Measurements from ENCODE around the gene NELFB.

NELFB gene

DNA sequence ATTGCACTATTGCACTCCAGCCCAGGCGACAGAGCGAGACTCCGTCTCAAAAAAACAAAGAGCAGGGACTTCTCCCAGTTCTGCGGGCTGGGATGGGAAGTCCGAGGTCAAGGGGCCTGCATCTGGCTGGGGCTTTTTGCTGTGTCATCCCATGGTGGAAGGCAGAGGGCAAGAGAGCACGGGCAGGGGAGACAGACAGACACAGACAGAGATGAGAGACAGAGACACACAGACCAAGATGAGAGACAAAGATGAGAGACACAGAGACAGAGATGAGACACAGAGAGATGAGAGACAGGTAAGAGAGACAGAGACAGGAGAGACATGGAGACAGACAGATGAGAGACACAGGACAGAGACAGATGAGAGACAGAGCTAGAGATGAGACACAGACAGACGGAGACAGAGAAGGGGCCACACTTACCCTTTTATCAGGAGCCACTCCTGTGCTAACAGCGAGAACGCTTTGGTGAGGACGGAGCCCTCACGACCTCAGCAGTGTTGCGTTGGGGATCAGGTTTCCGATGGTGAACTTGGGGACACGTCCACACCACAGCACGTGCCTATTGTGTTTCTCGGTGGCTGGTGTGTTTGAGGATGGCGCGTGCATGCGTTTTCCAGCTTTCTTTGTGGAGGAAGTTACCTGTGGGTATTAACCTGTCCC lies 13.5 kb downstream of the NELFB start:
- no peak for DNase-seq

DNA sequence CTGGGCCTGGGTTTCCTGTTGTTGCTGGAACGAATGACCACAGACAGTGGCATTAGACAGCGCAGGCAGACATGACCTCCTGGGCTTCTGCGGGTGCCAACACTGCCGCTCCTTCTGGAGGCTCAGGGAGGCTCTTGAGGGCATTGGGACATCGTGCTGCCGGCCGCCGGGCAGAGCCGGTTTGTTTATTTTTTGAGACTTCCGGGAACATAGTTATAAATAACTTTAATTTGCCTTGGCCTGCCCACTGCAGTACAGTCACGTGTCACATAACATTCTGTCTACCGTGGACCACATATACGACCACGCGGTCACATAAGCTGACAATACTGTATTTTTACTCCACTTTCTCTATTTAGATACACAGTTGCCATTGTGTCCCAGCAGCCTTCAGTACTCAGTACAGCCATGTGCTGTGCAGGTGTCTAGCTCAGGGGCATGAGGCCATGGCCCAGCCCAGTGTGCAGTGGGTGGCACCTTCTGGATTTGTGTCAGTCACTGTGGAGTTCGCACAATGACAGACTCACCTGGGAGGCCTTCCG lies 14.2 kb downstream of the NELFB start:
- DNase-seq: no peak

DNA sequence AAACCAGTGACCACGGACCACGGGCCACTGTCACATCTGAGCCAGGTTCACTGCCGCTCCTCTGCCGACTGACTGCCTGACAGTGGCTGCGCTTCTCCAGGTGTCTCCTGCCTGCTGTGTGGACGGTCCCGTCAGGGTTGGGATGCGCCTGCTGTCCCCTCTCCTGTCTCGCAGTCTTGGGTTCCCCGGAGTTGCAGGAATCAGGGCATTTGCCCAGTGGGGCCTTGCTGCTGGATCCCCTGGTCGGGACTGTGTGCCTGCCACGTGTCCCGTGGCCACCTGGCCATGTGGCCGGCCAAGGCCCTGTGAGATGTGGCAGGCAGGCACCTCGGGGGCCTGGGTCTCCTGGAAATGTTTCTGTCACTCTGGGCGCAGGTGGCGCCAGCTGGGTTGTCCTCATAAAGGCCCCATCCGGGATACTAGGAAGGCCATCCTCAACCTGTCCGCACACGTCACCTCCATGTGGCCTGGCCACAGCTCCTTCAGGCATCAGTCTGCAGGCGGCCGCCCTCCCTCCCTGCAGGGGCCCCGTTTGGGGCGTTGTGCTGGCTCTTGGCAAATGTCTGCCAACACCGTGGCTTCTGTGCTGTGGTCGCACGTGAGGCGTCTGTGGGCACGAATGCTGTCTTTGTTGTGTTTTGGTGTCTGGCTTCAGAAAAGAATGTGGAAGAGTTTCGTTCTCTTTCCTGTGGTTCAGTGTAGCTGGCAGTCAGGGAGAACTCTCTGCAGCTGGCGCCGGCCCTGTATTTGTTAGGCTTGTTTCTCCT lies 16.0 kb downstream of the NELFB start:
- peak in 1 of 2 donors; percentile 20 for DNase-seq

GRCh38 chr9:137271696-137272076 lies 16.6 kb downstream of the NELFB start:
- DNase-seq: no peak

- no peak for DNase-seq
Observed at GRCh38 chr9:137272241-137273094, 17.3 kb downstream of the NELFB start.

- DNase-seq: no peak
Observed at GRCh38 chr9:137273095-137273490, 18.0 kb downstream of the NELFB start.

DNA sequence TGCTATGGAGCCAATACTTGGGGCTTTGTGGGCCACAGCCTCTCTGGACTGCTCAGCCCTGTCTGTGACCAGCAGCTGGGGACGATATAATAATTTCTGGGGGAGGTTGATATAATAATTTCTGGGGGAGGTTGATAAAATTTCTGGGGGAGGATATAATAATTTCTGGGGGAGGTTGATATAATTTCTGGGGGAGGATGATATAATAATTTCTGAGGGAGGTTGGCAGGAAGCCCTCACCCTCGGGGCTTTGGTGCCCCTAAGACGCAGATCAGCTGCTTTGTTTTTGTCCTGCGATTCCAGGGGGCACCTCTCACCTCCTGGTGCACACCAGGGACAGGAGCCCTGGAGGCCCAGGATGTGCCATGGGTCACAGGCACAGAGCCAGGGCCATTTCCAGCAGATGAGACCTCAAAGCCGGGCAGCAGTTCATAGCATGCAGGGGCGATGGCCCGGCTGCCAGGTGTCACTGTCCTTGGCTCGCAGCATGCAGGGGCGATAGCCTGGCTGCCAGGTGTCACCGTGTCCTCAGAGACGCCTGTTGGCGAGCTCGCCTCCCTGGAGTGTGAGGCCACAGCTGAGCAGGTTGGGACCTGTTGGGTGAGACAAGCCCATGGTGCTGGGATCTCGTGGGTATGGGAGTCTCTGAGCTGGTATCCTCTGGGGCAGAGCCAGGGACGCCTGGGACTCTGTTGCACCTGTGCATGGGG lies 18.6 kb downstream of the NELFB start:
- DNase-seq: no peak

DNA sequence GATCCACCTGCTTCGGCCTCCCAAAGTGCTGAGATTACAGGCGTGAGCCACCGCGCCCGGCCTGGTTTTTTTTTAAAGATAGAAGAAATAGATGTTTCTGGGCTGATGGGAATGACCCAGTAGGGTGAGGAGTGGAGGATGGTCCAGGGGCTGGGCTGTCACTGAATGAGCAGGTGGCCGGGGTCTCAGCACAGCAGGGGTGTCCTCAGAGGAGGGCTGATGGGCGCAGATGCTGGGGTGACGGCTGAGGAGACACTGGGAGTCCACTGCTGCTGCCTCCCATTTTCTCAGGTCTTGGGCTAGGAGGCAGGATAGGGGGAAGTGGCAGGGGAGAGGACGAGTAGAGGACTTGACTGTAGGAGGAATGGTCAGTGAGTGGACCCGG lies 20.1 kb downstream of the NELFB start:
- no peak for DNase-seq

- DNase-seq: no peak
Observed at GRCh38 chr9:137275588-137276472, 20.7 kb downstream of the NELFB start.

- DNase-seq: no peak
Observed at GRCh38 chr9:137276473-137277328, 21.6 kb downstream of the NELFB start.

DNA sequence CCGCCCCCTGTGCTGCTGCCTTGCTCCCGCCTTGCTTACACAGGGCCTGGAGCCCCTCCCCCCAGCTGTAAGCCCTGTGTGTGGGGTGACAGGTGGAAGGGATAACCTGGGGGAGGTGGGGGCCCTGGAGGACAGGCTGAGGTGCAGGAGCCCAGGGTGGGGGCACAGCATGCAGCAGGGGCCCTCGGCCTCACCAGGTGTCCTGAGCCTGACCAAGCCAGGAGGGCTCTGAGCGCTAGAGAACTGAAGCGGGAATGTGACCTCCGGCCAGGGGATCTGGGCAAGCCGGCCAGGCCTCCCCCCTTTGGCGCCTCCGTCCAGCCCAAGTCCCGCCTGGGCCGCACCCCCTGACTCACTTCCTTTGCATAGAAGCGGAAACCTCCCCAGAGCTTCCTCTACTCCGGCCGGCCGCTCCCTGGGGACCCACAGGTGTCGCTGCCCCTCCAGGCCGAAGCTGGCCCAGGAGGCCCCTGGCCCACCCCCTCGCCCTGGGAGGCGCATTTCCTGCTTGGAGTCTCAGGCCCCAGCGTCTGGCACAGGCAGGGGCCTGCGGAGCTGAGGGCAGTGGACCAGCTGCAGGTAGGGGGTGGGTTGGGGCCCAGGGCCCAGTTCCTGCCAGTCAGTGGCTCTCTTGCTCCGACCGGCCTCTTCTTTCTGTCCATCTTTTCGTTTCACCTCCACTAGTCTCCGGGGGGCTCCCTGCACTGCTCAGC lies 22.4 kb downstream of the NELFB start, which contains the start of gene TOR4A:
Gene TOR4A, plus strand, starts transcription at position 398 of the 713 bp plus-strand sequence. CDS start 964 bp downstream, outside the sequence.
- peak; percentile 42 to 55 for DNase-seq

DNA sequence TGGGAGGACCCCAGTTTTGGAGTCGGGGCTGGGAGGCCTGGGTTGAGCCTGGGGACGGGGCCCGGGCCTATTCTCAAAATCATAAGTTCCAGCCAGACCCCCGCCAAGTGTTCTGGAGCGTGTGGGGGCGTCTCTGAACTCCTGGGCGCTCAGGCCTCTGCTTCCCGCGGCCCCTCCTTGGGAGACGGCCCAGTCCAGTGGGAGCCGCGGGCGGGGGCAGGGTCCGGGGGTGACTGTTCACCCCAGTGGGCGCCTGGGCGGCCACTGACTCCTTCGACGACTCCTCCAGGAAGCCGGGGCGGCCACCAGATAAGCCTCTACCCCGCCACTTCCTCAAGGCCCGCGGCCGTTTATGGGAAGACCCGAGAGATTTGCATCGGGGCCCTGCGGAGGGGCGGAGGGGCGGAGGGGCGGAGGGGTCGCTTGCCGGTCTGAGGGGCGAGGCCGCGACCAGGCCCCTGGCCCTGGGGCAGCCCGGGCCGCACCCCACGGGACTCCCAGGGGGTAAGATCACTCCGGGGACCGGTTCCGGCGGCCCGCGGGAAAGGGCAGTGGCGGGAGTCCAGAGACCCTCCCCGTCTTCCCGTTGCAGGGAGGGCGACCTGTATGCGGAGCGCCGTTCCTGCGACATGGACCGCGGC lies 23.1 kb downstream of the NELFB start:
- DNase-seq: no peak

- no peak for DNase-seq
Observed at GRCh38 chr9:137278721-137279711, 23.9 kb downstream of the NELFB start.

DNA sequence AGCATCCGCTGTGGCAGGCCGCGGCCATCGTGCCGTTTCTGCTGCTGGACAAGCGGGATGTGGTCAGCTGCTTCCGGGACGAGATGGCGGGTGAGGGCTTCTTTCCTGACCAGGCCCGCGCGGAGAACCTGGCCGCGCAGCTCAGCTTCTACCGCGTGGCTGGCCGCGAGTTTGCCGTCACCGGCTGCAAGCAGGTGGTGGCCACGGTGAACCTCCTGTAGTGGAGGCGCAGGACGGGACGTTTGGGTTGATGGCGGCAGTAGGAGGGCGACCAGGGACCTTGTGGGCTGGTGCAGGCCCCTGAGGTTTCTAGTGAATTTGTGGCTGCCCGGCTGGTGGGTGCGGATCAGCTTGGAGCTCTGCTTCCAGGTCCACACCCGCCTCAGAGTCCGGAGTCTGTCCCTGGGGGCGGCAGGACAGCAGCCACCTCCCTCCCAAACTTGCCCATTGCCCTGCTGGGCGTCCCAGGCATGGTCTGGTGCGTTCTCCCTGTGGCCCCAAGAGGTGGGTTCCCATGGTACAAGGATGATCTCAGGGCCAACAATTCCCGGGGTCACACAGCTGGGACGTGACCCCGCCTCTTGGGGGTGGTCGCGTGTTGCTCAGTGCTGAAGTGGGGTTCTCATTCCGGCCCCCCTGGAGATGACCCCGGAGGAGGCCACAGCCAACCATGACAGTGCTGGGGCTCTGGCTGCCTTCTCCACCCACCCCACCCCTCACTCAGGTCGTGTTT lies 24.8 kb downstream of the NELFB start:
- DNase-seq: no peak

GRCh38 chr9:137280474-137281344 lies 25.6 kb downstream of the NELFB start:
- peak in 1 of 2 donors; percentile 33 for DNase-seq
